ENCODE measurements around the gene TIMM22. TPM values are rescaled to one million over a fixed set of nuclear protein-coding genes. Genes with fewer than 3 reads are reported as not detected.
"Not testable (repeated sequence)": the region's sequence is repeated elsewhere in the genome, so short reads cannot be mapped to it uniquely, and the experiment has no call there.

TIMM22 gene
- total RNA-seq, 1 experiment from 2014 or later, result 17.4 TPM

DNA sequence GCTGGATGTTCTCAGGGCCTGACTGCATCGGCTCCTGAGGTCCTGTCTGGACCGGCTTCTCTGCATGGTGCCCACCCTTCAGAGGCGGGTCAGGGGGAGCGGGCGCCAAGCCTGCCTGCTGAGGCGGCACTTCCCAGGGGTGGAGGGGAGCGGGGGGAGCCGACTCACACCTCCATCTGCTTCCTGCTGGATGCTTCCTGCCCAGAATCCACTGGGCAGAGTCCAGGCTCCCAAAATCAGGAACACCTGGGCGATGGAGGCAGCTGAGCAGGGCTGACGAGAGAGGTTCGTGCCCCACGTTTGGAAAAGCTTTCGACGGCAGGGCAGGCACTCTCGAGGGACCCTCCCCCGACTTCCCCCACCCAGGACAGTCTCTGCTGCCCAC is 42.2 kb downstream of the TIMM22 start:
- DNase-seq (ENCODE audit: low spot score), result no peak

GRCh38 chr17:1039511-1040215 is 42.7 kb downstream of the TIMM22 start:
- no peak for DNase-seq (ENCODE audit: low spot score)

DNA sequence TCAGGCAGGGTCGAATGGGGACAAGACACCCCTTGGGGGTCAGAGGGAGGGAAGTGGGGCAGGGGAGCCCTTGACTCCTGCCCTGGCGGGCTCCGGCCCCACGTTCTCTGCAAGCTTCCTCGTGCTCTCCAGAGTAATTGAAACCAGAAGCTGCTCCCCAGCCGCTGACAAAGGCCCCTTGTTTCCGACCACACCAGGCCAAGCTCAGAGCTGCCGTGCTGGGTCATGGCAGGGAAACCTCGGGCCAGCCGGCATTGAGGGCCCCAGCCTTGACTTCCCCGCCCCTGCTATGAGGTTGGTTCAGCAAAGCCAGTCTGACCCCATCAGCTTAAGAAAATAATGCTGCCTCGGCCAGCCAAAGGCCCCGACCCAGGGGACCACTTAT is 43.3 kb downstream of the TIMM22 start:
- no peak for DNase-seq (ENCODE audit: low spot score)

DNA sequence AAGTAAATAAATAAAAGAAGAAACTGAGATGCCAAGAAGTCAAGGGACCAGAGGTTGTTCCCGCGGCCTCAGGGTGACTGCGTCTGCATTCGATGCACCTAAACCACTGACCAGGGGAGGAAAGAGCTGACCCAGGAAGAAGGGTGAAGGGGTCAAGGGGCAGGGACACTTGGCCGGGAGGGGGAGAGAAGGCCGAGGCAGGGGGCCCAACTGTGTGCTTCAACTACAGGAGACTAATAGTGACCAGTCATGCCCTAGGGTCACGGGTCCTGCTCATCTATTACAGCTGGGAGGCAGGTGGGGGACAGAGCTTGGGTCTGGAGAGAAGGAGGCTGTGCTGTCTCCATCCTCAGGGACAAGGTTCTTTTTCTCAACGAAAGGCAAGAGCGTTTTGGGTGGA is 44.8 kb downstream of the TIMM22 start:
- DNase-seq (ENCODE audit: low spot score), result no peak

- no peak for DNase-seq (ENCODE audit: low spot score)
These were observed 45.6 kb downstream of the TIMM22 start for GRCh38 chr17:1042486-1042885.

GRCh38 chr17:1043601-1044251 is 46.8 kb downstream of the TIMM22 start:
- no peak for DNase-seq (ENCODE audit: low spot score)

GRCh38 chr17:1044387-1045009 is 47.6 kb downstream of the TIMM22 start:
- DNase-seq (ENCODE audit: low spot score), result not testable (repeated sequence)

GRCh38 chr17:1045456-1045855 is 48.5 kb downstream of the TIMM22 start:
- no peak for DNase-seq (ENCODE audit: low spot score)

DNA sequence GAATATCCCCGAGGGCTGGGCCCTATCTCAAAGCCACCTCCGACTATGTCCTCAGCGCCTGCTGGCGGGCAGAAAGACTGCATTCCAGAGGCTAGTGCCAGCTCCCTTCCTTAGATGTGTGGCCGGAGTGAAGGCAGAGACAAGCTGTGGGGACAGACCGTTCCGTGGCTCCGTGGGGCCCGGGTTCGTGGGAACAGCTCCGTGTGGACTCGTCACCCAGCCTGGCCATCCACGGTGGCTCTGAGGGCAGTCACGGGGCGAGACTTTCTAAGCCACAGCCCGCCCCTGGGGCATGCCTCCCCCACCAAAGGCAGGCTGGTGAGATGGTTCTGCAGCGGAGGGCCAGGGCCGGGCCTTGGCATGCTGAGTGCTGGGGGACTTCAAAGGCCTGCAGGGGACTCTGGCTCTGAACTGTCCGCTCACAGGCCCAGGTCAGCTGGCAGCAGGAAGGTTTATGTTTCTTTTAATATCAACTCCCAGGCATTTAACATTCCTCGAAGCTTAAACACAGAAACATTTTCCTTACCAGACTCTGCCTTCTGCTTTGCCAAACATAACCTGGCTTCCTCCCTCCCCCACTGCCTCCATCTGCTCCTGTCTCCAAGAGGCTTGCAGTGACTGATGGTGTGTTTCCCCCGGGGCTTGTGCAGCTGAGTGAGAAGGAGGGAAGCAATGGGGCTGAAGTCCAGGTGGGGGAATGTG is 50.4 kb downstream of the TIMM22 start:
- no peak for DNase-seq (ENCODE audit: low spot score)

DNA sequence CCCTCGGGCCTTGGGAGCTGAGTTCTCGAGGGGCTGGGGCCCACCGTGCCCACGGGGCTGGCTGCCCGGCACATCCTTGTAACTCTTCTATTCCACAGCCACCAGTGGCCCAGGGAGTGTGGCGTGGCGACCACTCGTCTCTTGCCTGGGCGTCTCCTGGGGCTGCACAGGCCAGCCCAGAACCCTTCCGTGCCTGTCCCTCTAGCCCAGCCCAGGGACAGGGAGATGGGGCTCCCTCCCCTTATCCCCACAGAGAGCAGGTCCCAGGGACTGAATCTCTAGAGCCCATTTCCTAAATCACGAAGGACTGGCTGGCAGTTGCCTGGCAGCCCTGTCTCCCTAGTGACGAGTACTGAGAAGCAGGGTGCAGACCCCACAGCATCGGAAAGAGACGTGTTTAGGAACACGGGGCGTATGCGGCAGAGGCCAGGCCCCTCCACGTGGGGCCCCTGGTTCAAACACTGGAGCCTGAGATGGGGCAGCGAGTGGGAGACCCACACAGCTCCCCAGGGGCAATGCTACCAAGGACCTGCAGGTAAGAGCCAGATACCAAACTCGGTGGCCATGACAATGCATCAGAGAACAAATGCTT is 51.0 kb downstream of the TIMM22 start:
- DNase-seq (ENCODE audit: low spot score), result no peak

DNA sequence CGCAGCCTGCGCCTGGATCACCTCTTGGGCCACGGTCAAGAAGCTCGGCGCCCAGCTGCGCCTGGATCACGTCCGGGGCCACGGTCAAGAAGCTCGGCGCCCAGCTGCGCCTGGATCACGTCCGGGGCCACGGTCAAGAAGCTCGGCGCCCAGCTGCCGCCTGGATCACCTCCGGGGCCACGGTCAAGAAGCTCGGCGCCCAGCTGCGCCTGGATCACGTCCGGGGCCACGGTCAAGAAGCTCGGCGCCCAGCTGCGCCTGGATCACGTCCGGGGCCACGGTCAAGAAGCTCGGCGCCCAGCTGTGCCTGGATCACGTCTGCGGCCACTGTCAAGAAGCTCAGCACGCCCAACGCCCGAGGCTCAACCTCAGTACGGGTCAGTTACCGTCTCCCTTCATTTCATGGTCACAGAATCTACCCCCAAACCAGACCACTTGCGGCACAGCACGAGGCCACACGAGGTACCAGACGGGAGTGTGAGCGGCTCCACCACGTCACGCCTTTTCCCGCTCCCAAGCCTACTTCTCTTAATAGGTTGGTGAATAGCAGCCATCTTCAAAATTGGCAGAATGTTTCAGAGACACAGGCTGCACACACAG is 51.7 kb downstream of the TIMM22 start:
- DNase-seq (ENCODE audit: low spot score), result not testable (repeated sequence)

GRCh38 chr17:1049446-1050225 is 52.7 kb downstream of the TIMM22 start:
- no peak for DNase-seq (ENCODE audit: low spot score)

GRCh38 chr17:1050246-1050995 is 53.5 kb downstream of the TIMM22 start:
- DNase-seq (ENCODE audit: low spot score), result no peak

GRCh38 chr17:1050996-1051925 is 54.3 kb downstream of the TIMM22 start:
- DNase-seq (ENCODE audit: low spot score), result no peak

Other genes starting within 250 kb of the TIMM22 start
- 17.9 and 24.0 TPM in 2 replicates for gene GEMIN4, start 244.9 kb upstream of the TIMM22 start, total RNA-seq (2014; rRNA removed; shearing (Covaris generic))
- 128 and 138 TPM in 2 replicates for gene GLOD4, start 214.8 kb upstream of the TIMM22 start, total RNA-seq (2014; rRNA removed; shearing (Covaris generic))
- gene MRM3, start 214.8 kb upstream of the TIMM22 start, total RNA-seq (2014; rRNA removed; shearing (Covaris generic)), result 36.3 and 37.7 TPM in 2 replicates
- gene NXN, start 17.4 kb upstream of the TIMM22 start, total RNA-seq (2014; rRNA removed; shearing (Covaris generic)), result 4.6 and 7.2 TPM in 2 replicates
- 44.7 and 66.9 TPM in 2 replicates for gene ABR, start 182.9 kb downstream of the TIMM22 start, total RNA-seq (2014; rRNA removed; shearing (Covaris generic))

Data from A172 (cell line).